ENCODE measurements around the gene SLC5A4.
"Not testable (repeated sequence)": the region's sequence is repeated elsewhere in the genome, so short reads cannot be mapped to it uniquely, and the experiment has no call there.

The SLC5A4 gene

DNA sequence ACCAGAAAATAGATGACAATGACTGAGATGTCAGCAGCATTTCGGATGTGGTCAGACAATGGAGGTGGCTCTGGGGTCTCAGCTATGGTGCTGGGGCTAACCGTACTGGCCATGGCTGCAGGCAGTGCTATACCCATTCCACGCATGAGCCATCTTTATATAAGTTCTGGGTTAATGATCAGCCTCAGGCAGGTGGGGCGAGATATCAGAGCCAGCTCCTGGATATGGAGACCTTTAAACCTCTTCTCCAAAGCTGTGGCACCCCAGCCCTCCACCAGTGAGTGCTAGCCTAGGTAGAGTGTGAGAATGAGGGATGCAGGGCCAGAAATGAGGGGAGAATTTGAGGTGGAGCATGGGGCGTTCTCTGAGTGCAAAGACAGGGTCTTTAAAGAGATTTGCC is at the start of gene SLC5A4:
Gene SLC5A4, minus strand, starts transcription at position 131 of the 400 bp plus-strand sequence. Its CDS starts 18 bp downstream, at position 113.
- Mint-ChIP-seq H3K4me3 (no peak within 1 kb of the TSS), H3K27ac (ENCODE audit: low read depth) (no peak within 1 kb of the TSS), H3K4me1 (peaks cover 8% of the 10 kb centered on the region), H3K36me3 (ENCODE audit: insufficient read depth) (no peaks in the 10 kb centered on the region), H3K9me3 (no peaks in the 10 kb centered on the region), H3K27me3 (peaks cover 51% of the 10 kb centered on the region)
- no peak for DNase-seq (ENCODE audit: low spot score in 2 of 2)
- ATAC-seq (replicated peaks; ENCODE audit: extremely low read depth, poor library complexity, severe bottlenecking), result no peak

DNA sequence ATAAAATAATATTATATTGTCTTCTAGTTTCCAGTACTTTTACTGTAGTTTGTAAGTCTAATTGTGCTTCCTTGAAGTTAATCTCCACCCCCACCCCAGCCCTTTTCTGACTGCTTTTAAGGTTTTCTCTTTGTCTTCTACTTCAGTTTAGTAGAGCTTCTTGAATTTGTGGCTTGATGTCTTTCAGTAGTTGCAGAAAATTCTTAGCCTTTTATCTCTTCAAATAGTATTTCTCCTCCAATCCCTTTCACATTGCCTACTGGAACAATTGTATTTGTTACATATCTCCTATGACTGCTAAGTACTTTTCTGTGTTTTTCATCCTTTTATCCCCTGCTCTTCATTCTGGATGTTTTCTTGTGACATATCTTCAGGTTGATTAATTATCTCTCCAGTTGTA is 38.8 kb upstream of the SLC5A4 start:
- not testable (repeated sequence) for ATAC-seq (replicated peaks; ENCODE audit: extremely low read depth, poor library complexity, severe bottlenecking); H3K27ac Mint-ChIP-seq (ENCODE audit: low read depth); H3K9me3 Mint-ChIP-seq; H3K36me3 Mint-ChIP-seq (ENCODE audit: insufficient read depth); DNase-seq (ENCODE audit: low spot score in 2 of 2); H3K4me1 Mint-ChIP-seq; H3K4me3 Mint-ChIP-seq
- H3K27me3 Mint-ChIP-seq, result peaks cover 15% of the 10 kb centered on the region

DNA sequence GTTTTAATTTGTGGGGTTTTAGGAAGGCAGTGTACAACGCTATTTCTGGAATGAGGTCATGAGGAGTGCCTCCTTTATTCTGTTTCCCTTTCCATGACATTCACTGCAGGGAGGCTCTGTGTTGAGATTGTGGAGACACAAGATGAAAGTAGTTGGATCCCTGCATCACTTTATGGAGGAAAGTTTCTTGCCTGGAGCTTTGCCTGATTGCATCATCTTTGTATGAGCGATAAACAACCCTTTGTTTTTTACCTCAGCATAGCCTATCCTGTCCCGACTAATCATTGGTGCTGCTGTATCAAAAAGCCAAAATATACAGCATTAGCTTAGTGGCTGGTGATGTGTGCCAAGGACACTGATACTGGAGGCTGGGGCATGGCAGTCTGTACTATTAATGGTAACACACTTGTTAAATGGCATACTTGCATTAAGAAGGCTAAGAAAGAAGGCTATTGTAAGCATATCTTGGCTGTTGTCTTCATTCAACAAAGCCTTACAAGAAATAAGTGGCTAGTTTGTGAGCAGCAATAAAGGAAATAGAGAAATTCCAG is 31.2 kb upstream of the SLC5A4 start:
- no peak overlapping the region for H3K4me3 Mint-ChIP-seq
- no peaks in the 10 kb centered on the region for H3K36me3 Mint-ChIP-seq (ENCODE audit: insufficient read depth)
- no peaks in the 10 kb centered on the region for H3K4me1 Mint-ChIP-seq
- ATAC-seq (replicated peaks; ENCODE audit: extremely low read depth, poor library complexity, severe bottlenecking) (no peak), DNase-seq (ENCODE audit: low spot score in 2 of 2) (no peak)
- H3K27me3 Mint-ChIP-seq, result peaks cover 30% of the 10 kb centered on the region
- H3K9me3 Mint-ChIP-seq, result no peaks in the 10 kb centered on the region
- H3K27ac Mint-ChIP-seq (ENCODE audit: low read depth), result no peak overlapping the region

DNA sequence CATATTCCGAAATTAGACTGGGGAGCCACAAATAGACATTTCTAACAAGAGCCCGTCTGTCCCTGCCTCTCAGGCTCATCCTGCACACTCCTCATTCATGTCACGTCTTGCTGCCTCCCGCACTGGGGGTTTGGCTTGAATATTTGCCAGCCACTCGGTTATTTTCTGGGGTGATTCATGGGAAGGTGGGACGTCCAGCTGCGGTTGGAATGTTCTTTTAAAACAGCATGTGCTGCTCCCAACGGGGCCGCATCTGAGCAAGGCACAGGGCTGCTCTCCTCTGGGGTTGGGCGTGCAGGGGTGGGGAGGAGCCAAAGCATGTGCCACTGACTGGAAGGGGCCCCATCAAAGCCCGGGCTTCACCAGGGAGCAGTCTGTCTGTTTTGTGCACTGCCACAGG is 25.9 kb upstream of the SLC5A4 start:
- ATAC-seq (replicated peaks; ENCODE audit: extremely low read depth, poor library complexity, severe bottlenecking) (no peak), DNase-seq (ENCODE audit: low spot score in 2 of 2) (no peak)
- H3K36me3 Mint-ChIP-seq (ENCODE audit: insufficient read depth), result no peaks in the 10 kb centered on the region
- no peaks in the 10 kb centered on the region for H3K9me3 Mint-ChIP-seq
- H3K27me3 Mint-ChIP-seq, result peaks cover 45% of the 10 kb centered on the region
- H3K27ac Mint-ChIP-seq (ENCODE audit: low read depth), result no peak overlapping the region
- no peaks in the 10 kb centered on the region for H3K4me1 Mint-ChIP-seq
- no peak overlapping the region for H3K4me3 Mint-ChIP-seq

DNA sequence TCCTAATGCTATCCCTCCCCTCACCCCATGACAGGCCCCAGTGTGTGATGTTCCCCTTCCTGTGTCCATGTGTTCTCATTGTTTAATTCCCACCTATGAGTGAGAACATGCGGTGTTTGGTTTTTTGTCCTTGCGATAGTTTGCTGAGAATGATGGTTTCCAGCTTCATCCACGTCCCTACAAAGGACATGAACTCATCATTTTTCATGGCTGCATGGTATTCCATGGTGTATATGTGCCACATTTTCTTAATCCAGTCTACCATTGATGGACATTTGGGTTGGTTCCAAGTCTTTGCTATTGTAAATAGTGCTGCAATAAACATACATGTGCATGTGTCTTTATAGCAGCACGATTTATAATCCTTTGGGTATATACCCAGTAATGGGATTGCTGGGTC is 20.2 kb upstream of the SLC5A4 start:
- H3K4me1 Mint-ChIP-seq; H3K36me3 Mint-ChIP-seq (ENCODE audit: insufficient read depth); H3K27me3 Mint-ChIP-seq; H3K9me3 Mint-ChIP-seq; H3K4me3 Mint-ChIP-seq; ATAC-seq (replicated peaks; ENCODE audit: extremely low read depth, poor library complexity, severe bottlenecking); H3K27ac Mint-ChIP-seq (ENCODE audit: low read depth); DNase-seq (ENCODE audit: low spot score in 2 of 2): not testable (repeated sequence)

DNA sequence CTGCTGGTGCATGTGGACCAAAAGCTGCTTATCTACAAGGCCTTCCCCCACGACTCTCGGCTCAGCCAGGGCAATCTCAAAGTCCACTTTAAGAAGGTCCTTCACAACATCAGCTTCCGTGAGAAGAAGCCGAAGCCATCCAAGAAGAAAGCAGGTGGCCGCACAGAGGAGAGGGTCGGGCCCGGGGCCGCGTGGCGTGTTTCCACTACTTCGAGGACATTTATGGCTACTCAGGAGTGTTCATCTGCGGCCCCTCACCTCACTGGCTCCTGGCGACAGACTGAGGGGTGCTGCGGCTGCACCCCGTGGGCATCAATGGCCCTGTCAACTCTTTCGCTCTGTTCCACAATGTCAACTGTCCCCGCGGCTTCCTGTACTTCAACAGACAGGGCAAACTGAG is 16.2 kb upstream of the SLC5A4 start:
- H3K27me3 Mint-ChIP-seq, result no peaks in the 10 kb centered on the region
- H3K4me3 Mint-ChIP-seq, result no peak overlapping the region
- DNase-seq (ENCODE audit: low spot score in 2 of 2), result no peak
- no peaks in the 10 kb centered on the region for H3K9me3 Mint-ChIP-seq
- no peaks in the 10 kb centered on the region for H3K4me1 Mint-ChIP-seq
- no peak overlapping the region for H3K27ac Mint-ChIP-seq (ENCODE audit: low read depth)
- ATAC-seq (replicated peaks; ENCODE audit: extremely low read depth, poor library complexity, severe bottlenecking), result no peak
- no peaks in the 10 kb centered on the region for H3K36me3 Mint-ChIP-seq (ENCODE audit: insufficient read depth)

DNA sequence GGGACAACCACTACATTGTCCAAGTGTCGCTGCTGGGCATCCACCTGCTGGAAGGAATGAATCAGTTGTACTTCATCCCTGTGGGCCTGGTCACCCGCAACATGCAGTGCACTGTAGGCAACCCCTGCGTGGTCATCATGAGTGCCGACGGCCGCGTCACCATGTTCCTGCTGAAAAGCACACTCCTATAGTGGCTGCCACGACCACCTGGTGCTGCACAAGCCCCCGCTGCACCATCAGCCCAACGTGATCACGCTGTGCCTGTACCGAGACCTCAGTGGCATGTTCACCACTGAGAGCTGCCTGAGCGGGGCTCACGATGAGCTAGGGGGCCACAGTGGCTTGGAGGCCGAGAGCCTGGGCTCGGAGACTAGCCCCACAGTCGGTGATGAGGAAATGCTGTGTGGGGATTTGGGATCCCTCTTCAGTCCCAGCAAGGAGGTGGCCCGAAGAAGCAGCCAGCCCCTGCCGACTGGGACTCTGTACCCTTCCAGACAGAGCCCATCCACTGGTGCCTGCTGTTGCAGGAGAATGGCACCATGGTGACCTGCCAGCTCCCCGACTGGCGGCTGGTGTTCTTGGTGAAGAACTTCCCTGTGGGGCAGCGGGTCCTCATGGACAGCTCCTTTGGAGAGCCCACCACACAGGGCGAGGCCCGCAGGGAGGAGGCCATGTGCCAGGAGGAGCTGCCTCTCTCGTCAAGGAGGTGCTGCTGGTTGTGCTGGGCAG is 15.7 kb upstream of the SLC5A4 start:
- Mint-ChIP-seq H3K4me1 (peaks cover 5% of the 10 kb centered on the region), H3K4me3 (no peak overlapping the region), H3K27me3 (no peaks in the 10 kb centered on the region), H3K27ac (ENCODE audit: low read depth) (no peak overlapping the region), H3K36me3 (ENCODE audit: insufficient read depth) (no peaks in the 10 kb centered on the region), H3K9me3 (no peaks in the 10 kb centered on the region)
- no peak for ATAC-seq (replicated peaks; ENCODE audit: extremely low read depth, poor library complexity, severe bottlenecking)
- DNase-seq (ENCODE audit: low spot score in 2 of 2), result no peak

DNA sequence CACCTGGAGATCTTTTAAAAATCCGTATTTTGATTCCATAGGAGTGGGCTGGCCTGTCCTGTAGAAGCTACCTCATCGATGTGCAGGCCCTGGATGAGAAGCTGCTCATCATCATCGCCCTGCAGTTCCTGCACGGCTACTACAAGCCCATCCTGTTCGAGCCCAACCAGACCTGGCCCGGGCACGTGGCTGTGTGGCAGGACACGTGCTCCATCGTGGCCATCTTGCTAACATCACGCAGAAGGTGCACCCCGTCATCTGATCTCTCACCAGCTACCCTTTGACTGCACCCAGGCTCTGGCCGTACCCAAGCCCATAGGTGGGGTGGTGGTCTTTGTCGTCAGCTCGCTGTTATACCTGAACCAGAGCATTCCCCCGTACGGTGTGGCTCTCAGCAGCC is 14.2 kb upstream of the SLC5A4 start:
- no peaks in the 10 kb centered on the region for H3K9me3 Mint-ChIP-seq
- no peak overlapping the region for H3K4me3 Mint-ChIP-seq
- no peak for ATAC-seq (replicated peaks; ENCODE audit: extremely low read depth, poor library complexity, severe bottlenecking)
- H3K4me1 Mint-ChIP-seq, result peaks cover 8% of the 10 kb centered on the region
- DNase-seq (ENCODE audit: low spot score in 2 of 2), result no peak
- no peaks in the 10 kb centered on the region for H3K36me3 Mint-ChIP-seq (ENCODE audit: insufficient read depth)
- no peak overlapping the region for H3K27ac Mint-ChIP-seq (ENCODE audit: low read depth)
- no peaks in the 10 kb centered on the region for H3K27me3 Mint-ChIP-seq

DNA sequence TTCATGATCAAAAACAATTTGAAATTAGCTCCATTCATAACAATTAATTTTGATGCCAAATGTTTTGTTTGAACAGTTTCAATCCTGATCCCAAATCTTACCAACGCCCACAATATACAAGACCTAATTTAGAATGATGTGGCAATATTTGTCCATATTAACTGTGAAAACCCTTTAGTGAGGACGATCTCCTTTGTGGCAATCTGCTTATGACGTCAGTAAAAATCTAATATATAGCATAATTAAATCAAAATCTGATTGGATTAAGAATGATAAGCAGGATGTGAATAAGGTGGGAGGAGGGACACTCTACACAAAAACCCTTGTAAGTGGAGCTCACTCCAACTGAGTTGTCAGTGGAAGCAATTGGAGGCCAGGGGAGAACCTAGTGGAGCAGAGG is 11.9 kb upstream of the SLC5A4 start:
- H3K4me1 Mint-ChIP-seq, result peaks cover 8% of the 10 kb centered on the region
- H3K36me3 Mint-ChIP-seq (ENCODE audit: insufficient read depth), result no peaks in the 10 kb centered on the region
- no peak overlapping the region for H3K27ac Mint-ChIP-seq (ENCODE audit: low read depth)
- H3K4me3 Mint-ChIP-seq, result no peak overlapping the region
- peaks cover 3% of the 10 kb centered on the region for H3K27me3 Mint-ChIP-seq
- no peaks in the 10 kb centered on the region for H3K9me3 Mint-ChIP-seq
- no peak for DNase-seq (ENCODE audit: low spot score in 2 of 2)
- ATAC-seq (replicated peaks; ENCODE audit: extremely low read depth, poor library complexity, severe bottlenecking), result no peak

DNA sequence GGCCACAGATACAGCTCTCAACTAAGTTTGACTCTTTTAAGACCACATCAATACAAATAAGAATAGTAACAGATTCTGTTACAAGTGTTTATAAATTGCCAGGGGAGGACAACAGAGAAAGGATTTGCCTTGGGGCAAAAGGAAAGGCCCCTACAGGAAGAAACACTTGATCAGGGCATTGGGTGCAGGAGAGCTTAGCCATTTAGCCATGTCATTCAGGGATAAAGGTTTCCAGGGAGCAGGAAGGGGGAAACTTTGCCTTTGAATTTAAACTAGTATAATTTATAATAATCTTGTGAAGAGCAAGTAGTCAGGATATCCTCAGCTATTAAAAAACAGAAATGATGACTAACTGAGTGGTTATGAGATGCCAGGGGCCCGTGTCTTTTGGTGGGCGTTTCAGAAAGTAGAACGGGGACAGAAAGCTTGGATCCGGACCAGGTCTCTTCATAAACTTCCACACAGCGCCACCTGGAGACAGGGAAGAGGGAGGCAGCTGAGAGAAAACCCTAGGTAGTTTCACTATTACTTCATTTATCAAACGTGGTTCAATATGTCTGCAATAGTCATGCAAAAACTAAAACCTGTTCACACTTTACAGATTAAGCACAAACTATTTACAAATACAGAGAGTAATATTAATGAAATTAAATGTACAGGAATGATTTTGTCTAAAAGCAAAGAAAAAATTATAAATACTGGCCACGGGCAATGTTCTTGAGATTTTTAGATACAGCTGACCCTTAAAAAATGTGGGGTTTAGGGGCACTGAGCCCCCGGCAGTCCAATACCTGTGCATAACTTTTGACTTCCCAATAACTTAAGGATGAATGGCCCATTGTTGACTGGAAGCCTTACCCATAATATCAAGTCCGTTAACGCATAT is 11.0 kb upstream of the SLC5A4 start:
- H3K4me1 Mint-ChIP-seq, result peaks cover 8% of the 10 kb centered on the region
- H3K27me3 Mint-ChIP-seq, result peaks cover 12% of the 10 kb centered on the region
- no peaks in the 10 kb centered on the region for H3K9me3 Mint-ChIP-seq
- H3K27ac Mint-ChIP-seq (ENCODE audit: low read depth), result no peak overlapping the region
- no peaks in the 10 kb centered on the region for H3K36me3 Mint-ChIP-seq (ENCODE audit: insufficient read depth)
- no peak for ATAC-seq (replicated peaks; ENCODE audit: extremely low read depth, poor library complexity, severe bottlenecking)
- DNase-seq (ENCODE audit: low spot score in 2 of 2), result peak; percentile 38 to 50
- H3K4me3 Mint-ChIP-seq, result peak overlapping the region; percentile 29

DNA sequence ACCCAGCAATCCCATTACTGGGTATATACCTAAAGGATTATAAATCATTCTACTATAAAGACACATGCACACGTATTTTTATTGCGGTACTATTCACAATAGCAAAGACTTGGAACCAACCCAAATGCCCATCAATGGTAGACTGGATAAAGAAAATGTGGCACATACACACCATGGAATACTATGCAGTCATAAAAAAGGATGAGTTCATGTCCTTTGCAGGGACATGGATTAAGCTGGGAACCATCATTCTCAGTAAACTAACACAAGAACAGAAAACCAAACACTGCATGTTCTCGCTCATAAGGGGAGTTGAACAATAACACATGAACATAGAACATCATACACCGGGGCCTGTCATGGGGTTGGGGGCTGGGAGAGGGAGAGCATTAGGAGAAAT is 8.5 kb upstream of the SLC5A4 start:
- DNase-seq (ENCODE audit: low spot score in 2 of 2); H3K36me3 Mint-ChIP-seq (ENCODE audit: insufficient read depth); H3K9me3 Mint-ChIP-seq; H3K4me3 Mint-ChIP-seq; ATAC-seq (replicated peaks; ENCODE audit: extremely low read depth, poor library complexity, severe bottlenecking); H3K27ac Mint-ChIP-seq (ENCODE audit: low read depth); H3K4me1 Mint-ChIP-seq: not testable (repeated sequence)
- peaks cover 35% of the 10 kb centered on the region for H3K27me3 Mint-ChIP-seq

DNA sequence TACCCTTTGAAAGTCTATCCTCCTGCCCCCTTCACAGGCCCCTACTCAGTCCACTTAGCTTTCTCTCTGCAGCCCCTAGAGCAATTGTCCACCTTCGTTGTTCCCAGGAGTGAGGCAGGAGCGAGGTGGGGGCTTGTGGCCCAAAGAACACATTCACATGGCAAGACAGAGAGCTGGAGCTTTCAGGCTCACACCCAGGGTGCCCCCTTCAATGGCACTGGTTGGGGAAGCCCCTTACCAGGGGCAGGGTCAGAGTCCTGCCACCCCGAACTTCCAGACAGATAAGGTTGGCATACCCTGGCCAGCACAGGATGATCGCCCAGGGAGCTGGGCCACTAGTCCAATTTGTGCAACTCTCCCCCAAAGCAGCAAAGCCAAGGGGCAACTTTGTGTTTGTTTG is 6.2 kb upstream of the SLC5A4 start:
- Mint-ChIP-seq H3K27ac (ENCODE audit: low read depth) (no peak overlapping the region), H3K36me3 (ENCODE audit: insufficient read depth) (no peaks in the 10 kb centered on the region), H3K4me3 (no peak overlapping the region), H3K9me3 (no peaks in the 10 kb centered on the region), H3K4me1 (peaks cover 8% of the 10 kb centered on the region), H3K27me3 (peaks cover 44% of the 10 kb centered on the region)
- ATAC-seq (replicated peaks; ENCODE audit: extremely low read depth, poor library complexity, severe bottlenecking), result no peak
- DNase-seq (ENCODE audit: low spot score in 2 of 2), result no peak

DNA sequence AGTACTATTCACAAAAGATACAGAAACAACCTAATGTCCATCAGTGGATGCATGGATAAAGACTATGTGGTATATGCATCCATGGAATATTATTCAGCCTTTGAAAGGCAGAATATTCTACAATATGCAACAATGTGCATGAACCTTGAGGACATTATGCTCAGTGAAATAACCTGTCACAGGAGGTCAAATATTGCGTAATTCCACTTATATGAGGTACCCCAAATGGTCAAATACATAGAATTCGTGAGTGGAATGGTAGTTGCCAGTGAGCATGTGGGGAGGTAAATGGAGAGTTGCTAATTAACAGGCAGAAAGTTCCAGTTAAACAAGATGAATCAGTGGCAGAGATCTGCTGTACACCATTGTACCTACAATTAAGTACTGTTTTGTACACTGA is 3.6 kb upstream of the SLC5A4 start:
- Mint-ChIP-seq H3K4me1 (peaks cover 8% of the 10 kb centered on the region), H3K27ac (ENCODE audit: low read depth) (no peak overlapping the region), H3K9me3 (no peaks in the 10 kb centered on the region), H3K4me3 (no peak overlapping the region), H3K27me3 (peaks cover 44% of the 10 kb centered on the region), H3K36me3 (ENCODE audit: insufficient read depth) (no peaks in the 10 kb centered on the region)
- DNase-seq (ENCODE audit: low spot score in 2 of 2), result no peak
- no peak for ATAC-seq (replicated peaks; ENCODE audit: extremely low read depth, poor library complexity, severe bottlenecking)

All from central memory CD8-positive, alpha-beta T cell (primary cell).